MM.1S (cell line): ENCODE data around the gene ANKS1B.

ENCODE experiments used
- EZH2phosphoT487 ChIP-seq: fragments of 300-600 bp; sonication (generic); IDR thresholded peaks from 2 replicates; pipeline ENCODE4 v1.6.1; 2018; ENCODE audit warnings: antibody characterized with exemption, low read length
- TF ChIP-seq, protein P1 (sequence below): fragments of 300-600 bp; sonication (generic); IDR thresholded peaks from 2 replicates; pipeline ENCODE4 v1.5.1; 2016; ENCODE audit warnings: antibody characterized with exemption, low read length, mixed read lengths

DNA sequence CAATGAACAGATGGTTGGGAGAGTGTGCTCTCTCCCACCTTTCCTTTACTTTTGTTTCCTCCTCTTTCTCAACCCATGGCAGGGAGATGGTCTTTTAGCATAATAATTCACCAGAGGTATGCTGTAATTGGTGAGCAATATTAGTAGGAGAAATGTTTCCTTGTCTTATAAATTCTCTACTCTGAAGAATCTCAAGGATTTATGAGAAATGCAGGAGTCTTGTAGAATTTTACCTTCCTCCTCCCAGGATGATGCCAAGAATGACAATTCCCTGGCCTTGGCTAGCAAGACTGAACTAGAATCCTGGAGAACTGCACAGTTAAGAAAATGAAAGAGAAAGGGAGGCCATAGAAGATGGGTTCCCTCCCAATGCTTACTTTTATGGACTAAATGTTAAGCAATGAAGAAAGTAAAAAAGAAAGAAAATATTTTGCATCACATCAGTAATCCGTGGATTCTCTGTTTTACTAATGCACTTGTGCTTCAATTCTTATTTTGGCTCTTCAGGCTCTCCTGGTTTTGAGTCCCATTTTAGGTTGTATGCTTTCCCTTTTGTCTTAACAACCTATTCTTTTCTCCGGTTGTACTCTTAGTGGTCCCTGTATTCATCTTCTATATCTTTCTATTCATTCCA is 530.1 kb downstream of the ANKS1B start:
- no peak for TF ChIP-seq EZH2phosphoT487
- TF ChIP-seq, protein P1, sequence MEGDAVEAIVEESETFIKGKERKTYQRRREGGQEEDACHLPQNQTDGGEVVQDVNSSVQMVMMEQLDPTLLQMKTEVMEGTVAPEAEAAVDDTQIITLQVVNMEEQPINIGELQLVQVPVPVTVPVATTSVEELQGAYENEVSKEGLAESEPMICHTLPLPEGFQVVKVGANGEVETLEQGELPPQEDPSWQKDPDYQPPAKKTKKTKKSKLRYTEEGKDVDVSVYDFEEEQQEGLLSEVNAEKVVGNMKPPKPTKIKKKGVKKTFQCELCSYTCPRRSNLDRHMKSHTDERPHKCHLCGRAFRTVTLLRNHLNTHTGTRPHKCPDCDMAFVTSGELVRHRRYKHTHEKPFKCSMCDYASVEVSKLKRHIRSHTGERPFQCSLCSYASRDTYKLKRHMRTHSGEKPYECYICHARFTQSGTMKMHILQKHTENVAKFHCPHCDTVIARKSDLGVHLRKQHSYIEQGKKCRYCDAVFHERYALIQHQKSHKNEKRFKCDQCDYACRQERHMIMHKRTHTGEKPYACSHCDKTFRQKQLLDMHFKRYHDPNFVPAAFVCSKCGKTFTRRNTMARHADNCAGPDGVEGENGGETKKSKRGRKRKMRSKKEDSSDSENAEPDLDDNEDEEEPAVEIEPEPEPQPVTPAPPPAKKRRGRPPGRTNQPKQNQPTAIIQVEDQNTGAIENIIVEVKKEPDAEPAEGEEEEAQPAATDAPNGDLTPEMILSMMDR: no peak
